Fibroblast of pulmonary artery (primary cell): ENCODE results near the gene CMC4.

ENCODE experiments used
- DNase-seq: peaks from one replicate; pipeline ENCODE4 v3.0.0-alpha.2; 2010; ENCODE audit warnings: low read depth
- H3K4me3 ChIP-seq: replicated peaks from 2 replicates; pipeline ENCODE4 v1.5.1; 2011; ENCODE audit warnings: low read depth, mild to moderate bottlenecking, control low read depth, low read length, moderate library complexity
- CTCF ChIP-seq: IDR thresholded peaks from 2 replicates; pipeline ENCODE4 v1.5.1; 2011; ENCODE audit warnings: mild to moderate bottlenecking, control low read depth, low read length, inconsistent platforms; ENCODE audit errors: missing control alignments

The CMC4 gene

GRCh38 chrX:155055494-155055893 lies 15.4 kb downstream of the CMC4 start:
- H3K4me3 ChIP-seq = no peak overlapping the region
- TF ChIP-seq CTCF = no peak
- no peak for DNase-seq

DNA sequence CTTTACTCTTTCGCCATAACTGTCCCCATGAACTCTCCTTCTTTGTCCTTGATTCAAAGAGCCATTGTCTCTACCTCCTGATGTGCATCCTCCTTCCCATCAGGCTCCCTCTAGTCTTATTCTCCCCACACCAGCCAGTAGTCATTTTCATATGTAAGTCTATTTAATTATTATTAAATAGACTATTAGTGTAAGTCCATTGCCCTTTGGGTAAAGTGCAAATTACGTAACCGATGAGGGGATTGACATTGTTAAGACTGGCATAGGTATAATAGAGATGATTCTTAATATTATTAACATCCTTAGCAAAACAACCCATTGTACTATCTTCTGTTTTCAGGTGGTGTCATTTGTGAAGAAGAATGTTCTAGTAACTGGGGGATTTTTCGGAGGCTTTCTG lies 16.7 kb downstream of the CMC4 start:
- DNase-seq = no peak
- no peak for TF ChIP-seq CTCF
- H3K4me3 ChIP-seq = no peak overlapping the region

DNA sequence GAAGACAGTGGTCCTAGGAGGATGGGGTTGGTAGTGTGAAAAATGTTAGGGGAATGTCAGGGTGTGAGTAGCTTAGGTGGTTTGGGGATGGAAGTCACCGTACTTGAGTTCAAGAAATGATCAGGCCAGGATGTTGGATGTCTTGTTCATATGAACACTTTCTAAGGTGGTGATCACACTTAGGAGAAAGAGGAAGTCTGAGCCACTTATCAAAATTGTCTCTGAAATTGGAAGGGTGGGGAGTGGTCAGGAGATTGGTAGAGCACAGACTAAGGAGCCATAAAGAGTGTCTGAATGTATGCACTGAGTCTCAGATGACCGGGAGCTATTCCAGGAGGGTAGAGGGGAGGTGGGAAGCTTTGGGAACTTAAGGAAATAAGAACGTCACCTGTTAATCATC lies 17.3 kb downstream of the CMC4 start:
- DNase-seq = no peak
- H3K4me3 ChIP-seq = no peak overlapping the region
- TF ChIP-seq CTCF = no peak

GRCh38 chrX:155052738-155053498 lies 18.0 kb downstream of the CMC4 start:
- no peak overlapping the region for H3K4me3 ChIP-seq
- no peak for TF ChIP-seq CTCF
- no peak for DNase-seq

- DNase-seq = peak; percentile 70
- H3K4me3 ChIP-seq = no peak overlapping the region
- TF ChIP-seq CTCF = peak; percentile 63
These were observed 21.8 kb downstream of the CMC4 start for GRCh38 chrX:155048977-155049619.

DNA sequence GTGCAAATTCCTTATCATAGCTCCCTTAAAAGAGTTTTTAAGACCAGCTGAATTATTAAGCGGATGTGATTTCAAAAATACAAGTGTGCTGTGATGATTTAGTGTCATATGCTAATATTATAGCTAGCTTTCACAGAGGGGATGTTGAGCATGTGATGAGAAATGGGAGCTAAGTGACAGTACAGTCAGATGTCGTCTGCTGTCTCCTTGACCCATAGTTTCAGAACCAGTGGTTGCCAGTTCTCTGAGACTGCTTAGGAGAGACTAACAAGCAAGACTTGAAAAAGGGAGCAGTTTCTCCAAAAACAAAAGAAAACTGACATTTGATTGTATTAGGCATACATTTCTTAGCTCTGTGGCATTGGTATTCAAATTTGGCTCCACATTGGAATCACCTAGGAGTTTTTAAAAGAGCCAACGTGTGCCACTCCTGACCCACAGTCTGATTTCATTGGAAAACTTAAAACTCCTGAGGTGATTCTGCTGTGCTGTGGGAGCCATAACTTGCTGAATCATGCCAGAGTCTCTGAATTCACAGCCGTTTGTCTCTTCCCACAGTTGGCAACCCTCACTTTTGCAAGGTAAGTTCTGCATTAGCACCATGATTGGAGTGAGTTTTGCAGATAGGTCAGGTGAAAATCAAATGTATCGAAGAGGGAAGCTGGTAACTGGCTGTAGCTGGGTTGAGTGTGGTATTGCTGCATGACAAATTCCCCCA lies 24.0 kb downstream of the CMC4 start:
- no peak overlapping the region for H3K4me3 ChIP-seq
- no peak for DNase-seq
- TF ChIP-seq CTCF = no peak
